GM21619 (cell line): ENCODE measurements around the gene XPO5.
"Not testable (repeated sequence)": the region's sequence is repeated elsewhere in the genome, so short reads cannot be mapped to it uniquely, and the experiment has no call there.

Source experiments
- ATAC-seq: cut with Tn5 transposase; IDR thresholded peaks from one replicate; pipeline ENCODE4 v1.9.1; 2021; ENCODE audit not compliant: unreplicated experiment

XPO5 gene

GRCh38 chr6:43584892-43585570 is 9.2 kb upstream of the XPO5 start:
- no peak for ATAC-seq

GRCh38 chr6:43582911-43583310 is 7.1 kb upstream of the XPO5 start:
- no peak for ATAC-seq

GRCh38 chr6:43579171-43579570 is 3.3 kb upstream of the XPO5 start:
- no peak for ATAC-seq

- no peak for ATAC-seq
Measured at GRCh38 chr6:43578748-43579147, 2.9 kb upstream of the XPO5 start.

- no peak for ATAC-seq
Measured at GRCh38 chr6:43575105-43575771, 600 bp downstream of the XPO5 start.

GRCh38 chr6:43572015-43572414 is 3.8 kb downstream of the XPO5 start:
- ATAC-seq, result no peak

- no peak for ATAC-seq
Measured at GRCh38 chr6:43570876-43571441, 4.9 kb downstream of the XPO5 start.

- ATAC-seq, result no peak
Measured at GRCh38 chr6:43559328-43559727, 16.5 kb downstream of the XPO5 start.

- not testable (repeated sequence) for ATAC-seq
Measured at GRCh38 chr6:43557620-43558019, 18.2 kb downstream of the XPO5 start.

GRCh38 chr6:43547222-43547621 is 28.6 kb downstream of the XPO5 start:
- no peak for ATAC-seq

- ATAC-seq, result no peak
Measured at GRCh38 chr6:43544461-43544860, 31.4 kb downstream of the XPO5 start.

GRCh38 chr6:43541774-43542471 is 33.9 kb downstream of the XPO5 start:
- peak; percentile 64 for ATAC-seq

GRCh38 chr6:43540507-43540906 is 35.3 kb downstream of the XPO5 start:
- ATAC-seq, result no peak

- ATAC-seq, result not testable (repeated sequence)
Measured at GRCh38 chr6:43539409-43539808, 36.4 kb downstream of the XPO5 start.

- ATAC-seq, result not testable (repeated sequence)
Measured at GRCh38 chr6:43538986-43539385, 36.9 kb downstream of the XPO5 start.

- no peak for ATAC-seq
Measured at GRCh38 chr6:43532201-43532600, 43.6 kb downstream of the XPO5 start.

GRCh38 chr6:43524483-43524961 is 51.3 kb downstream of the XPO5 start:
- ATAC-seq, result no peak

- ATAC-seq, result no peak
Measured at GRCh38 chr6:43523284-43523683, 52.6 kb downstream of the XPO5 start.

- ATAC-seq, result no peak
Measured at GRCh38 chr6:43522547-43523261, 53.1 kb downstream of the XPO5 start.

- ATAC-seq, result no peak
Measured at GRCh38 chr6:43521836-43522235, 54.0 kb downstream of the XPO5 start.

- ATAC-seq, result no peak
Measured at GRCh38 chr6:43520097-43520496, 55.7 kb downstream of the XPO5 start.
